ENCODE measurements around the gene TPK1.
"Not testable (repeated sequence)": the region's sequence is repeated elsewhere in the genome, so short reads cannot be mapped to it uniquely, and the experiment has no call there.

The TPK1 gene

GRCh38 chr7:144821067-144821466, 14.8 kb downstream of the TPK1 start:
- DNase-seq = no peak

GRCh38 chr7:144820552-144820951, 15.3 kb downstream of the TPK1 start:
- DNase-seq = no peak

- no peak for DNase-seq
Measured at GRCh38 chr7:144819566-144819965, 16.3 kb downstream of the TPK1 start.

- DNase-seq = no peak
Measured at GRCh38 chr7:144818511-144818910, 17.3 kb downstream of the TPK1 start.

- DNase-seq = no peak
Measured at GRCh38 chr7:144817001-144817400, 18.9 kb downstream of the TPK1 start.

GRCh38 chr7:144814299-144814698, 21.6 kb downstream of the TPK1 start:
- no peak for DNase-seq

- no peak for DNase-seq
Measured at GRCh38 chr7:144812379-144813283, 23.2 kb downstream of the TPK1 start.

GRCh38 chr7:144805627-144806239, 30.1 kb downstream of the TPK1 start:
- no peak for DNase-seq

GRCh38 chr7:144800678-144801436, 35.0 kb downstream of the TPK1 start:
- not testable (repeated sequence) for DNase-seq

- no peak for DNase-seq
Measured at GRCh38 chr7:144796919-144797318, 38.9 kb downstream of the TPK1 start.

GRCh38 chr7:144792050-144792449, 43.8 kb downstream of the TPK1 start:
- no peak for DNase-seq

- DNase-seq = no peak
Measured at GRCh38 chr7:144791488-144791887, 44.4 kb downstream of the TPK1 start.

GRCh38 chr7:144787127-144787526, 48.7 kb downstream of the TPK1 start:
- DNase-seq = no peak

GRCh38 chr7:144786522-144786921, 49.3 kb downstream of the TPK1 start:
- DNase-seq = no peak

- no peak for DNase-seq
Measured at GRCh38 chr7:144786079-144786478, 49.8 kb downstream of the TPK1 start.

GRCh38 chr7:144785521-144785920, 50.3 kb downstream of the TPK1 start:
- DNase-seq = no peak

- DNase-seq = no peak
Measured at GRCh38 chr7:144784943-144785342, 50.9 kb downstream of the TPK1 start.

GRCh38 chr7:144784441-144784840, 51.4 kb downstream of the TPK1 start:
- DNase-seq = no peak

GRCh38 chr7:144782883-144783282, 53.0 kb downstream of the TPK1 start:
- DNase-seq = no peak

GRCh38 chr7:144780071-144780608, 55.7 kb downstream of the TPK1 start:
- no peak for DNase-seq

GRCh38 chr7:144777889-144778288, 58.0 kb downstream of the TPK1 start:
- not testable (repeated sequence) for DNase-seq

- DNase-seq = no peak
Measured at GRCh38 chr7:144777005-144777839, 58.6 kb downstream of the TPK1 start.
